HG03432 (cell line): ENCODE measurements around the gene HIVEP3.

Experiments
- ATAC-seq: cut with Tn5 transposase; IDR thresholded peaks from one replicate; pipeline ENCODE4 v1.9.1; 2021; ENCODE audit warnings: mild to moderate bottlenecking, moderate library complexity; ENCODE audit not compliant: unreplicated experiment

Gene HIVEP3

GRCh38 chr1:41738006-41738405, 180.7 kb downstream of the HIVEP3 start:
- no peak for ATAC-seq

DNA sequence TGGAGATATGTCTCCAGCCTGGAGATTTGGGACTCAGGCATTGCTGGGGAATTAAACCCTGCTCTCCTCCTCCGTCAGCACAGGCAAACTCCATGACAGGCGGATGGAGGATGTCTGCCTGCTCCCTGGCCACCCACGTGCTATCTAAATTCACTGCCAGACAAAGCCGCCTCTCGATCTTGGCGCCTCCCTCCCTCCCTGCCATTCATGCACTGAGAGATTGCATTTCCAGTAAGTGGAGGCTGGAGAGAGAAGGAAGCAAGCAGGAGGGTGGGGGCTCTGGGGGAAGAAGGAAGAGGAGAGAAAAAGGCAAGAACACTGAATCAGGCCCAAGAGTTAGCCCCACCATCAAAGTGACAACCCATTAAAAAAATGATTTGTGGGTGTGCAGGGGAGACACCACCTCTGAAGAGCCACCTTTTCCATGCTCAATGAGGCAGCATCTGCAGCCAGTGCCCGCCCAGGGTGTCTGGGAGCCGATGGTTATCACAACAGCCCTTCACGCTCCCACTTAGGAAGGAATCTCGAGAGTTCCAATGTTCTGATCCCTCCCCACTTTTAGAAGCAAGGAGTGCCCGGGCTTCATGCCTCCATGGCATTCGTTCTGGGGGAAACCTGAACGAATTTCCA, 183.0 kb downstream of the HIVEP3 start:
- ATAC-seq: no peak

DNA sequence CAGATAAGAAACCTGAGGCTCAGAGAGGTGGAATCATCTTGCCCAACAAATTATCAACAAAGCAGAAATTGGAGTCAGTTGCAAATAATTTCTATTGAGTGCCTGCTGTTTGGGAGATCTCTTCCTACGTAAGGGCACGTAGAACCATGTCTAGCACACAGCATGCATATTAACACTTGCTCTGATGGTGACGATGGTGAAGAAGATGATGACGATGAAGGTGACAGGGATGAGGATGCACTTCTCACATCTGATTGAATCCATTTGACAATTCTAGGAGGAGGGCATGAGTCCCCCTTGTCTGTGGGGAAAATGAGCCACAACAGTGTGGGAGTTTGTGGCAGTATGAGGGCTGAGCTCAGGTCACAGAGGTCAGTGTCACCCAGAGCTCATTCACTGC, 183.6 kb downstream of the HIVEP3 start:
- no peak for ATAC-seq

DNA sequence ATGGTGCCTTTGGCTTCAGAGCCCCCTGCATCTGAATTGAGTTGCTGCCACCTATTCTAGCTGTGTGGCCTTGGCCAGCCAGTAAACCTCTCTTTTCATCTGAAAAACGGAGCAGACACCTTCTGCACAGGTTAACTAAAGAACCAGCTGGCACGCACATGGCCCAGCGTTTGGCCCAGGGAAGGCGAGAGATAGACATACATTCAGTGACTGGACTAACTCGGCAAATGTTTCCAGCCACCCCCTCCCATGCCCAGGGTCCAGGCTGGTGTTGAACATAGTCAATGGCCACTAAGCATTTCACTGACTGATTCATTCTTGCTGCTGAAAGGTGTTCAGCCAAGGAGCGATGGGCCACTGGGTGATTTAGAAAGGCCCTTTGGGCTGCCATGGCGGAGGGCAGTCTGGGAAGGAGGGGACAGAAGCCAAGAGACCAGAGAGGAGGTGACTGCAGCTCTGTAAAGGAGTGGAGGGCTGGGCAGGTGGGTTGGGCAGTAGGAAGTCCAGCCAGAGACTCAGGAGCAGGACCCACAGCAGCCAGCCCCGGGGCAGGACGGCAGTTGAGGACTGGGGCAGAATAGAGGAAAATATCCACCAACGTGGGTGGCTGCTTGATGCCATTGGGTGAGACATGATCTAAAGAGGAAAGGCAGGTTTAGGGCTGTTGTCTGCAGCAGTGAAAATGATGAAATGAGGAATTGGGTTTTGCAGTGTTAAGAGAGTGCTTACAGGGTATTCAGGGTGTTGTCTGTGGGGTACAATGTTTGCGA, 184.3 kb downstream of the HIVEP3 start:
- no peak for ATAC-seq

DNA sequence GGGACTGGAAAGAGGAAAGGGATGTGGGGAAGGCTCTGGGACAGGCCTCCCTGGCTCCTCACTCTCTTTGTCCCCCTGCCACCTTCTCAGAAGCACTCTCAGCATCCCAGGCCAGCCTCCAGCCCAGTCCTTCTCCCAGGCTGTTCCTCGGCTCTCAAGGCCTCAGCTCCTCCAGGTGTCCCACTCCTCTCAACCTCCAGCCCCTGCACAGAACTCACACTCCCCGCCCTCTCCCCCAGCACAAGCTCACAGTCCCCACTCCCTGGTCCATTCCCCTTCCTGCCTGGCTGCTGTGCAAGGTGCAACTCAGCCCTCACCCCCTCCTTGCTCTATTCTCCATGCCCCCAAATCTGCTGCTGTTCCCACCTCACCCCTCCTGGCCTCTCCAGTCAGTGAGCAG, 185.0 kb downstream of the HIVEP3 start:
- ATAC-seq: no peak

- ATAC-seq: no peak
These were observed 185.7 kb downstream of the HIVEP3 start for GRCh38 chr1:41733021-41733420.

DNA sequence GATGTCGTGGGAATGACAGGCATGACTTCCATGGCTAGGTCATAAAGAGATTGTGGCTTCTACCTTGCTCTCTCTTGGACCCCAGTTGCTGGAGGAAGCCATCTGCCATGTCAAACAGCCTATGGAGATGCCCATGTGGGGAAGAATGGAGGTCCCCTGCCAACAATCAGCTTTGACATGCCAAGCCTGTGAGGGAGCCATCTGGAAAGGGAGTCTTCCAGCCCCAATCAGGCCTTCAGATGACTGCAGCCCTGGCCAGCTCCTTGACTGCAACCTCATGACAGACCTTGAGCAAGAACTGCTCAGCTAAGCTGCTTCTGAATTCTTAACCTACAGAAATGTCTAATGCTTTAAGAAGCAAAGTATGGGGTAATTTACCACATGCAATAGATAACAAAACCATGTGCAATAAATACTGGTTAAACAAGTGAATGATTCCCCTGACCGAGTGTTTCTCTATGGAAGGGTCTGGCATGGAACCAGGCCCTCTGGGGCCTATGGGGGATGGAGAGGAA, 187.1 kb downstream of the HIVEP3 start:
- ATAC-seq: no peak

- ATAC-seq: no peak
These were observed 187.9 kb downstream of the HIVEP3 start for GRCh38 chr1:41730806-41731205.

DNA sequence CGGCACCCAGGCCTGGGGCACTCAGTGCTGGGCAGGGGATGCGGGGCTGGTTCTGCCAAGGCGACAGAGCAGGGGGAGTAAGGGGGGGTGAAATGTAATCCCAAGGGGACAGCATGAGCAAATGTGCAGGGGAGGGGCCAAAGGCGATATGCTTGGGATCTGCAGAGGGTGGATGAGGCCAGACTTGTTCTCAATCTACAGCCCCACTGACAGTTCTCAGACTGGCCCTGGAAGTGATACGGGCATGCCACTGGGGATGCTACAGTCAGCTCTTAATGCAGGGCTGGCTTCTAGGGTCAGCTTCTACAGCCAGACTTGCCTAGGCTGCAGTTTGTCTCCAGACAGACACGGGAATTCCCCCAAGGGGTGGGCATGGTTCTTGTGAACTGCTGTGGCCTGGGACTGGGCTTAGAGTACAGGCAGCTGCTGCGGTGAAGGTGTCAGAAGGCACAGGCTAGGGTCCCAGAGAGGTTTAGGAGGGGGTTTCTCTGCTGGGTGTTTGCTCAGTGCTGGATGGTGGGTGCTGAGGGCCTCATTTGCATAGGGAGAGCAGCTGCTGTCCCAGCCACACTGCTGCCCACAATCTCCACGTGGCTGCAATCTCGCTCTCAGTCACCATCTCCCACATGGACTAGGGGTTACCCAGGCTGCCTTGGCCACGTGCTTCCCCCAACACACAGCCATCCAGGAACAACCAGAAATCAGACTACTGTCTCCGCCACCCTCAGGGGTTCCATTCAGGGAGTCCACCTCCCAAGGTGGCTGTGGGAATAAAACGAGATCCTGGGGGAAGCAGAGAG, 190.1 kb downstream of the HIVEP3 start:
- peak; percentile 82 for ATAC-seq

DNA sequence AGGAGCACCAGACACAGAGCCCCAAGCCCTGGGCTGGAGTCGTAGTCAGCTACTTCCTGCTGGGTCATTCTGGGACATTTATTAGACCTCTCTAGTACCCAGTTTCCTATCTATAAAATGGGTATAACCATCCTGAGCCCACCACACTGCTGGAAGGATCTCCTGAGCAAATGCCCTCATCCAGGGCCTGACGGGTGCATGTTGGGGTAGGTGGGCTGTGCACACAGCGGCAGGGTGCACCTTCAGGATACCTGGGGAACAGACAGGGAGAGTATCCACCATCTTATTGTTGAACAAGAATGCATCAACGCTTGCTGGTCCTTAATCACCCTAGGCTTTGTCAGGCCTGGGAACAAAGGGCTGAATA, 191.0 kb downstream of the HIVEP3 start:
- ATAC-seq: no peak

- ATAC-seq: peak; percentile 31
These were observed 191.6 kb downstream of the HIVEP3 start for GRCh38 chr1:41726899-41727748.

- ATAC-seq: no peak
These were observed 192.4 kb downstream of the HIVEP3 start for GRCh38 chr1:41726292-41726691.

GRCh38 chr1:41724926-41725325, 193.8 kb downstream of the HIVEP3 start:
- no peak for ATAC-seq

DNA sequence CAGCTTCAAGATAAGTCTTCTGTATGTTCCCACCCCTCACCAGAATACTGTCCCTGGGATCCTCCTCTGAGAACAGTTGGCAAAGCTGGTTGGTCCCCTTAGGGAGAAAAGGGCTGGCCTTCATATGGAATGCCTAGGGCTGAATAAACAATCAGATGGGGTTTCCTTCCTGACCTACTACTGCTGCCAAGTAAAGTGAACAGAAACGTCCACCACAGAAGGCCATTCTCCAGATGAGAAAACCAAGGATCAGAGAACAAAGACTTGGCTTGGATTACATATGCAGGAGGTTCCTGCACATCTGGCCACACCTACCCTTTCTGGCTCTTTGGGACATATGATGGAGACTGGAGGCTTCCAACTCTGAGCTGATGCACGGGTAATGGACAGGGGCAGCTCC, 194.5 kb downstream of the HIVEP3 start:
- no peak for ATAC-seq

- no peak for ATAC-seq
These were observed 194.9 kb downstream of the HIVEP3 start for GRCh38 chr1:41723786-41724185.

DNA sequence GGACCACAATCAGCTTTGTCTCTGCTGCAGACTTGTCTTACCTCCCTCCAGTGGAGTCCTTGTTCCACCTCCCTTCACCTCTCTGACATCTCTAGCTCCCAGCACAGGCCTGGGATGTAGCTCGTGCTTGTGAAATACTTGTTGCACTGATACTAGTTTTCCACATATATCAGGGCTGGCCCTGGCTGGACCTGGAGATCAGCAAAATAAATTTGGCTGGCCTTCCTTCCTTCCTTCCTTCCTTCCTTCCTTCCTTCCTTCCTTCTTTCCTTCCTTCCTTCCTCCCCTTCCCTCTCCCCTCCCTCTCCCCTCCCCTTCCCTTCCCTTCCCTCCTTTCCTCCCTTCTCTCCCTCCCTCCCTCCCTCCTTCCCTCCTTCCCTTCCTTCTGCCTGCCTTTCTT, 196.5 kb downstream of the HIVEP3 start:
- no peak for ATAC-seq

GRCh38 chr1:41720861-41721410, 197.8 kb downstream of the HIVEP3 start:
- ATAC-seq: peak; percentile 60

GRCh38 chr1:41719590-41719989, 199.1 kb downstream of the HIVEP3 start:
- ATAC-seq: no peak

DNA sequence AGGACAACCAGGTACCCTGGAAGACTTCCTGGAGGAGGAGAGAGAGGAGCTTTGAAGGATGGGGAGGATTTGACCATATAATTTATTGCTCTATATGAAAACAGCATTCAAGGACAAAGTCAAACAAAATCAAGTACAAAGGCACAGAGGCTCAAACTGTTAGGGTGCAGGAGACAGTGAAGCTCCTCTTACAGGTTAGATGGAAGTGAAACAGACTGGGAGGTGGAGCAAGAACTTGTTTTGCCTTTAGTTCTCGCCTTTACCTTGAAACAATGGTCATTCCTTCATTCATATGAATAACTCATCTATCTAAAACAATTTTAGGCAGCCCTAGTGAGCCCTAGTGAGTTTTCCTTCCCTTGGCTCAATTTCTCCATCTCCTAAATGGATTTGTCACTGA, 199.6 kb downstream of the HIVEP3 start:
- ATAC-seq: no peak

GRCh38 chr1:41718497-41718896, 200.2 kb downstream of the HIVEP3 start:
- ATAC-seq: no peak
